ENCODE data around the gene ATG10.
"Not testable (repeated sequence)": the region's sequence is repeated elsewhere in the genome, so short reads cannot be mapped to it uniquely, and the experiment has no call there.

Gene ATG10

GRCh38 chr5:81983148-81983547, 11.3 kb downstream of the ATG10 start:
- DNase-seq, result not testable (repeated sequence)

GRCh38 chr5:81983563-81983962, 11.7 kb downstream of the ATG10 start:
- not testable (repeated sequence) for DNase-seq

- DNase-seq, result no peak
Observed at GRCh38 chr5:81986126-81986525, 14.3 kb downstream of the ATG10 start.

- DNase-seq, result no peak
Observed at GRCh38 chr5:81989204-81989603, 17.4 kb downstream of the ATG10 start.

GRCh38 chr5:81994679-81995078, 22.9 kb downstream of the ATG10 start:
- no peak for DNase-seq

- DNase-seq, result no peak
Observed at GRCh38 chr5:81995407-81995806, 23.6 kb downstream of the ATG10 start.

GRCh38 chr5:82004511-82004910, 32.7 kb downstream of the ATG10 start:
- DNase-seq, result no peak

- DNase-seq, result not testable (repeated sequence)
Observed at GRCh38 chr5:82009869-82010268, 38.0 kb downstream of the ATG10 start.

GRCh38 chr5:82010696-82011095, 38.9 kb downstream of the ATG10 start:
- no peak for DNase-seq

- no peak for DNase-seq
Observed at GRCh38 chr5:82011761-82012160, 39.9 kb downstream of the ATG10 start.

GRCh38 chr5:82014644-82015043, 42.8 kb downstream of the ATG10 start:
- not testable (repeated sequence) for DNase-seq

- DNase-seq, result no peak
Observed at GRCh38 chr5:82018462-82018861, 46.6 kb downstream of the ATG10 start.

- peak in 1 of 2 donors; percentile 7 for DNase-seq
Observed at GRCh38 chr5:82019342-82020138, 47.7 kb downstream of the ATG10 start.

- DNase-seq, result no peak
Observed at GRCh38 chr5:82022499-82022898, 50.7 kb downstream of the ATG10 start.

GRCh38 chr5:82023644-82024043, 51.8 kb downstream of the ATG10 start:
- DNase-seq, result no peak

GRCh38 chr5:82031220-82032119, 59.6 kb downstream of the ATG10 start:
- DNase-seq, result no peak

GRCh38 chr5:82042894-82043293, 71.1 kb downstream of the ATG10 start:
- DNase-seq, result not testable (repeated sequence)

GRCh38 chr5:82044010-82044409, 72.2 kb downstream of the ATG10 start:
- no peak for DNase-seq

GRCh38 chr5:82045554-82046275, 73.9 kb downstream of the ATG10 start:
- DNase-seq, result no peak

- no peak for DNase-seq
Observed at GRCh38 chr5:82046276-82046647, 74.4 kb downstream of the ATG10 start.

GRCh38 chr5:82050955-82051354, 79.1 kb downstream of the ATG10 start:
- no peak for DNase-seq

- no peak for DNase-seq
Observed at GRCh38 chr5:82054004-82054710, 82.3 kb downstream of the ATG10 start.

GRCh38 chr5:82057051-82057450, 85.2 kb downstream of the ATG10 start:
- no peak for DNase-seq
